Urinary bladder (tissue), 4 donors: Measurements from ENCODE around the gene MEF2B. TPM values are rescaled to one million over a fixed set of nuclear protein-coding genes. Genes with fewer than 3 reads are reported as not detected.

Source experiments
- DNase-seq: peaks from one replicate; pipeline ENCODE4 v3.0.0-alpha.2; 2015; ENCODE audit errors: extremely low spot score
- H3K27ac ChIP-seq: one replicate; pipeline ENCODE4 v1.5.1; 2013; ENCODE audit warnings: low read depth, mild to moderate bottlenecking, moderate library complexity
- H3K36me3 ChIP-seq: one replicate; pipeline ENCODE4 v1.6.1; 2013; ENCODE audit warnings: mild to moderate bottlenecking, moderate library complexity; ENCODE audit not compliant: insufficient read depth
- H3K4me1 ChIP-seq: one replicate; pipeline ENCODE4 v1.6.1; 2013; ENCODE audit warnings: mild to moderate bottlenecking, moderate library complexity; ENCODE audit not compliant: insufficient read depth
- H3K4me3 ChIP-seq: one replicate; pipeline ENCODE4 v1.5.1; 2013; ENCODE audit warnings: low read depth, low read length
- WGBS: extraction: QIAGEN DNeasy Blood & Tissue Kit; methylation state at CpG from one replicate; pipeline ENCODE4 v1.1.7; 2013; 5-methylcytosine and 5-hydroxymethylcytosine counted together
- polyA plus RNA-seq: library from polyadenylated mRNA; stranded (reverse); fragments of 200-250 nt; gene quantifications from one replicate; pipeline ENCODE4 v1.2.3, GENCODE V29; 2013
- total RNA-seq: library from RNA; depleted of rRNA; stranded (reverse); fragments of >200 nt; gene quantifications from one replicate; pipeline ENCODE4 v1.2.3, GENCODE V29; 2014
- donor health status: healthy with polysubstance abuse.
- donor health status: healthy.

MEF2B gene
- total and polyA plus RNA-seq, 2 donors: 0.42 to 0.48 TPM

GRCh38 chr19:19205416-19206410, 35.6 kb upstream of the MEF2B start:
- 46% methylated on average over 14 of the region's 14 CpGs for WGBS

GRCh38 chr19:19204181-19204580, 34.1 kb upstream of the MEF2B start:
- H3K27ac ChIP-seq: no peak overlapping the region
- no peaks in the 10 kb centered on the region for H3K36me3 ChIP-seq
- H3K4me1 ChIP-seq: no peaks in the 10 kb centered on the region
- no peak for DNase-seq
- H3K4me3 ChIP-seq: no peak overlapping the region
- WGBS: 76% methylated on average over 13 of the region's 13 CpGs

More at GRCh38 chr19:19205416-19206410, 35.6 kb upstream of the MEF2B start:
- Histone ChIP-seq H3K4me3 (no peak overlapping the region), H3K4me1 (no peaks in the 10 kb centered on the region), H3K27ac (no peak overlapping the region), H3K36me3 (no peaks in the 10 kb centered on the region)
- no peak for DNase-seq

- Histone ChIP-seq H3K4me1 (no peaks in the 10 kb centered on the region), H3K36me3 (peaks cover 4% of the 10 kb centered on the region), H3K27ac (peak within 1 kb of the TSS; percentile 13), H3K4me3 (peak within 1 kb of the TSS; percentile 47)
- DNase-seq: peak; percentile 74
- WGBS: 7% methylated on average over 60 of the region's 60 CpGs
Measured at GRCh38 chr19:19203012-19203856, 33.2 kb upstream of the MEF2B start, which contains the start of gene NR2C2AP. TSS of gene NR2C2AP (minus strand) at chr19:19203414. CDS start at chr19:19203060, 354 bp downstream.

- peak overlapping the region; percentile 13 for H3K27ac ChIP-seq
- H3K4me3 ChIP-seq: peak overlapping the region; percentile 47
- no peak for DNase-seq
- H3K4me1 ChIP-seq: no peaks in the 10 kb centered on the region
- peaks cover 5% of the 10 kb centered on the region for H3K36me3 ChIP-seq
- WGBS: 16% methylated on average over 11 of the region's 11 CpGs
Measured at GRCh38 chr19:19202707-19203011, 32.6 kb upstream of the MEF2B start.

GRCh38 chr19:19201697-19202630, 31.9 kb upstream of the MEF2B start:
- whole genome bisulfite sequencing: 77% methylated on average over 19 of the region's 19 CpGs
- peaks cover 7% of the 10 kb centered on the region for H3K36me3 ChIP-seq
- no peak overlapping the region for H3K27ac ChIP-seq
- H3K4me1 ChIP-seq: no peaks in the 10 kb centered on the region
- H3K4me3 ChIP-seq: peak overlapping the region; percentile 47
- no peak for DNase-seq

- Histone ChIP-seq H3K36me3 (peaks cover 8% of the 10 kb centered on the region), H3K4me3 (no peak overlapping the region), H3K4me1 (no peaks in the 10 kb centered on the region), H3K27ac (no peak overlapping the region)
- no peak for DNase-seq
- 78% methylated on average over 5 of the region's 5 CpGs for WGBS
Measured at GRCh38 chr19:19193926-19194325, 23.9 kb upstream of the MEF2B start.

- Histone ChIP-seq H3K27ac (peak overlapping the region; percentile 58), H3K4me1 (no peaks in the 10 kb centered on the region)
Measured at GRCh38 chr19:19192910-19193423, 22.9 kb upstream of the MEF2B start.

GRCh38 chr19:19192078-19192882, 22.2 kb upstream of the MEF2B start, which contains the start of the genes BORCS8 and RFXANK:
TSS of gene BORCS8 (minus strand) at chr19:19192152. CDS start at chr19:19192117, 35 bp downstream.
TSS of gene RFXANK (plus strand) at chr19:19192258. CDS start at chr19:19193947, 1,689 bp downstream.
- WGBS: under 1% methylated on average over 53 of the region's 53 CpGs
- Histone ChIP-seq H3K4me3 (peak within 1 kb of the TSS; percentile 73), H3K27ac (peak within 1 kb of the TSS; percentile 99), H3K4me1 (no peaks in the 10 kb centered on the region), H3K36me3 (peaks cover 3% of the 10 kb centered on the region)
- peak; percentile 99 for DNase-seq

More at GRCh38 chr19:19192910-19193423, 22.9 kb upstream of the MEF2B start:
- peak overlapping the region; percentile 73 for H3K4me3 ChIP-seq
- H3K36me3 ChIP-seq: peaks cover 3% of the 10 kb centered on the region
- under 1% methylated on average over 22 of the region's 22 CpGs for WGBS
- DNase-seq: no peak

GRCh38 chr19:19191768-19192077, 21.7 kb upstream of the MEF2B start:
- Histone ChIP-seq H3K27ac (peak overlapping the region; percentile 99), H3K4me1 (no peaks in the 10 kb centered on the region), H3K36me3 (no peaks in the 10 kb centered on the region), H3K4me3 (peak overlapping the region; percentile 73)
- DNase-seq: no peak
- WGBS: under 1% methylated on average over 17 of the region's 17 CpGs

- no peaks in the 10 kb centered on the region for H3K36me3 ChIP-seq
- no peak overlapping the region for H3K27ac ChIP-seq
- DNase-seq: no peak
Measured at GRCh38 chr19:19186742-19187141, 16.7 kb upstream of the MEF2B start.

GRCh38 chr19:19185853-19186740, 16.0 kb upstream of the MEF2B start:
- Histone ChIP-seq H3K36me3 (no peaks in the 10 kb centered on the region), H3K4me1 (no peaks in the 10 kb centered on the region), H3K4me3 (no peak overlapping the region), H3K27ac (no peak overlapping the region)
- no peak for DNase-seq
- WGBS: 64% methylated on average over 9 of the region's 9 CpGs

More at GRCh38 chr19:19186742-19187141, 16.7 kb upstream of the MEF2B start:
- no peaks in the 10 kb centered on the region for H3K4me1 ChIP-seq
- H3K4me3 ChIP-seq: no peak overlapping the region
- WGBS: 90% methylated on average over 14 of the region's 14 CpGs
